Lower leg skin (tissue), 4 donors: Measurements from ENCODE around the gene OR1K1. TPM values are rescaled to one million over a fixed set of nuclear protein-coding genes. Genes with fewer than 3 reads are reported as not detected.

Experiments used
- DNase-seq, 2 donors: peaks; one replicate each; pipeline ENCODE4 v3.0.0-alpha.2; 2019; ENCODE audit warnings: low spot score in 2 of 2
- H3K4me3 ChIP-seq: fragments of 200-600 bp; sonication (generic); 2 replicates; pipeline ENCODE4 v1.5.1; 2017; ENCODE audit warnings: mild to moderate bottlenecking, low read depth; ENCODE audit not compliant: poor library complexity, severe bottlenecking
- CTCF ChIP-seq, 3 donors: fragments of 450-650 bp; IDR thresholded peaks; one replicate each; pipeline ENCODE4 v1.5.1; 2016; ENCODE audit warnings: antibody characterized with exemption in 3 of 3, mild to moderate bottlenecking in 3 of 3, moderate library complexity in 2 of 3
- POLR2A ChIP-seq, 2 donors: fragments of 450-650 bp; IDR thresholded peaks; one replicate each; pipeline ENCODE4 v1.6.1; 2016 to 2017; ENCODE audit warnings: antibody characterized with exemption in 2 of 2, mild to moderate bottlenecking in 1 of 2, moderate library complexity in 1 of 2
- whole genome bisulfite sequencing, 2 donors: methylation state at CpG; one replicate each; pipeline ENCODE4 v1.1.5; 2018; 5-methylcytosine and 5-hydroxymethylcytosine counted together
- intact Hi-C: fragments of 100-400 bp; cut with DNase I; formaldehyde crosslinking; loops from one replicate; pipeline ENCODE4 v1.15.0; 2023; ENCODE audit warnings: low total_unique reads
- total RNA-seq, 4 donors: library from RNA; depleted of rRNA; stranded (reverse); fragments of >200 nt; gene quantifications; one replicate each; pipeline ENCODE4 v1.1.0, GENCODE V29; 2016

The OR1K1 gene
- total RNA-seq = under 1 TPM in 1 of 4 donors, not detected in 3; 0.66 TPM

GRCh38 chr9:122800066-122801060 lies at the start of gene OR1K1:
TSS of gene OR1K1 (plus strand) at chr9:122800123. CDS start at chr9:122800123, 0 bp downstream.
- DNase-seq = peak in 1 of 2 donors; percentile 73
- 95 to 96% methylated on average over 30 of the region's 30 CpGs for WGBS, 2 donors
- no peak within 1 kb of the TSS for H3K4me3 ChIP-seq
- TF ChIP-seq CTCF (IDR thresholded peaks at IDR 0.05) (no peak), POLR2A (IDR thresholded peaks at IDR 0.05) (no peak)
- intact Hi-C loops = no loop called here

GRCh38 chr9:122754825-122755224 lies 45.1 kb upstream of the OR1K1 start:
- DNase-seq = no peak
- no peak overlapping the region for H3K4me3 ChIP-seq
- 32 to 42% methylated on average over 2 of the region's 2 CpGs for WGBS, 2 donors
- no peak for TF ChIP-seq CTCF (IDR thresholded peaks at IDR 0.05)
- intact Hi-C loops = no loop called here

- WGBS, 2 donors = 65 to 77% methylated on average over 4 of the region's 4 CpGs
- no peak for TF ChIP-seq CTCF (IDR thresholded peaks at IDR 0.05)
- TF ChIP-seq POLR2A (IDR thresholded peaks at IDR 0.05) = no peak
- H3K4me3 ChIP-seq = no peak overlapping the region
- intact Hi-C loops = no loop called here
- no peak for DNase-seq
Measured at GRCh38 chr9:122767817-122768216, 32.1 kb upstream of the OR1K1 start.

- TF ChIP-seq CTCF (IDR thresholded peaks at IDR 0.05) = no peak
- TF ChIP-seq POLR2A (IDR thresholded peaks at IDR 0.05) = no peak
- DNase-seq = no peak
- 85 to 88% methylated on average over 8 of the region's 8 CpGs for WGBS, 2 donors
- no peak overlapping the region for H3K4me3 ChIP-seq
- intact Hi-C loops = no loop called here
Measured at GRCh38 chr9:122777052-122777451, 22.9 kb upstream of the OR1K1 start.

- no peak overlapping the region for H3K4me3 ChIP-seq
- intact Hi-C loops = no loop called here
- WGBS, 2 donors = 67 to 78% methylated on average over 3 of the region's 3 CpGs
- no peak for TF ChIP-seq POLR2A (IDR thresholded peaks at IDR 0.05)
- no peak for TF ChIP-seq CTCF (IDR thresholded peaks at IDR 0.05)
- DNase-seq = no peak
Measured at GRCh38 chr9:122777935-122778627, 21.8 kb upstream of the OR1K1 start.
